MG63 (cell line): Measurements from ENCODE around the gene TREX2. TPM values are rescaled to one million over a fixed set of nuclear protein-coding genes. Genes with fewer than 3 reads are reported as not detected.

Experiments used
- total RNA-seq: library from RNA; depleted of rRNA; stranded (reverse); fragments of >200 nt; shearing (Covaris generic); gene quantifications from 2 replicates; pipeline ENCODE4 v1.2.3, GENCODE V29; 2014; ENCODE audit warnings: low replicate concordance; rRNA removed

TREX2 gene
- total RNA-seq, 1 experiment from 2014 or later = not detected

Other genes starting within 250 kb of the TREX2 start
- not detected in 2 replicates for gene PNMA6F, start 124.3 kb downstream of the TREX2 start, total RNA-seq
- 2.3 and 5.9 TPM in 2 replicates for gene ZNF275, start 111.9 kb downstream of the TREX2 start, total RNA-seq
- gene PNMA6E, start 44.7 kb downstream of the TREX2 start, total RNA-seq = not detected in 2 replicates
- 0.02 and 0.07 TPM in 2 replicates for gene ZFP92, start 34.6 kb downstream of the TREX2 start, total RNA-seq
- gene HAUS7, start 24.5 kb upstream of the TREX2 start, total RNA-seq = 42.4 and 101 TPM in 2 replicates
- 35.9 and 94.7 TPM in 2 replicates for gene BGN, start 48.9 kb upstream of the TREX2 start, total RNA-seq
- gene ATP2B3, start 71.6 kb upstream of the TREX2 start, total RNA-seq = 0.13 TPM in 1 of 2 replicates, not detected in the other
- gene CCNQ, start 153.1 kb upstream of the TREX2 start, total RNA-seq = 47.7 and 73.2 TPM in 2 replicates
- 7.9 and 8.6 TPM in 2 replicates for gene DUSP9, start 201.1 kb upstream of the TREX2 start, total RNA-seq
- gene PNCK, start 227.8 kb upstream of the TREX2 start, total RNA-seq = 0.43 TPM in 1 of 2 replicates, not detected in the other
- 12.8 and 24.8 TPM in 2 replicates for gene SLC6A8, start 241.9 kb upstream of the TREX2 start, total RNA-seq